ENCODE results near the gene HERC4. TPM values are rescaled to one million over a fixed set of nuclear protein-coding genes. Genes with fewer than 3 reads are reported as not detected.

Gene HERC4
- total RNA-seq (10 to 100 TPM; 46.0 to 46.8 TPM), total RNA-seq (40.9 to 242 (median 105) reads per million in 172 experiments)
- 47.8 TPM for polyA plus RNA-seq (2013, experiment 1 of 2)
- polyA plus RNA-seq (2013, experiment 2 of 2): 48.6 TPM

- DNase-seq (peak; percentile 84 to 97 (median 90)), ATAC-seq (ENCODE audit: poor library complexity) (peak; percentile 92)
- Histone ChIP-seq H3K4me3 (ENCODE audit: low read length) (peak within 1 kb of the TSS; percentile 88), H3K36me3 (ENCODE audit: insufficient read depth, low read length) (peaks cover 10% of the 10 kb centered on the region), H3K27me3 (ENCODE audit: control insufficient read depth in 1 of 2, insufficient read depth in 2 of 2, low read length in 2 of 2) (no peaks in the 10 kb centered on the region), H3K9me3 (ENCODE audit: control insufficient read depth in 1 of 2, insufficient read depth in 1 of 2, low read length in 2 of 2) (no peaks in the 10 kb centered on the region), H3K4me1 (ENCODE audit: insufficient read depth, low read length) (peaks cover 6% of the 10 kb centered on the region), H3K27ac (ENCODE audit: low read depth in 1 of 2, low read length in 2 of 2) (peak within 1 kb of the TSS; percentile 94)
- Mint-ChIP-seq H3K4me1 (ENCODE audit: low read depth) (peaks cover 47% of the 10 kb centered on the region), H3K9me3 (no peaks in the 10 kb centered on the region), H3K4me3 (peak within 1 kb of the TSS; percentile 93), H3K36me3 (ENCODE audit: low read depth) (peaks cover 32% of the 10 kb centered on the region), H3K27ac (peak within 1 kb of the TSS; percentile 89), H3K27me3 (no peaks in the 10 kb centered on the region)
- no peak for TF ChIP-seq CTCF (IDR thresholded peaks at IDR 0.05)
- intact Hi-C loops (cut with DNase I, micrococcal nuclease): loop anchor here (2.0 to 10.0 kb wide), 10 partner anchors 43 to 830 kb away; partner anchors contain the start of genes HNRNPH3 (in 2 of the 2), PBLD (in 2 of the 2), SIRT1 (in 2 of the 2) and CCAR1 (in 1 of the 2)
- ChIA-PET CTCF (no interaction called here), POLR2A (interaction anchor here (0.7 to 2.7 kb wide), 4 partner anchors 24 to 257 kb away, joined by 3 to 23 read pairs (median 4); partner anchors contain the start of genes HNRNPH3 and SIRT1)
These were observed at the start of gene HERC4 for GRCh38 chr10:68074775-68075549. TSS of gene HERC4 (minus strand) at chr10:68075283. CDS start at chr10:68073108, 2,175 bp downstream.

- Histone ChIP-seq H3K36me3 (ENCODE audit: insufficient read depth, low read length) (no peaks in the 10 kb centered on the region), H3K4me3 (ENCODE audit: low read length) (no peak overlapping the region), H3K9me3 (ENCODE audit: control insufficient read depth in 1 of 2, insufficient read depth in 1 of 2, low read length in 2 of 2) (no peaks in the 10 kb centered on the region), H3K27ac (ENCODE audit: low read depth in 1 of 2, low read length in 2 of 2) (no peak overlapping the region), H3K4me1 (ENCODE audit: insufficient read depth, low read length) (no peaks in the 10 kb centered on the region), H3K27me3 (ENCODE audit: control insufficient read depth in 1 of 2, insufficient read depth in 2 of 2, low read length in 2 of 2) (no peaks in the 10 kb centered on the region)
- Mint-ChIP-seq H3K27ac (no peak overlapping the region), H3K4me1 (ENCODE audit: low read depth) (no peaks in the 10 kb centered on the region), H3K36me3 (ENCODE audit: low read depth) (no peaks in the 10 kb centered on the region), H3K27me3 (peaks cover 8% of the 10 kb centered on the region), H3K4me3 (no peak overlapping the region), H3K9me3 (no peaks in the 10 kb centered on the region)
- ChIA-PET CTCF (no interaction called here), POLR2A (no interaction called here)
- DNase-seq: no peak
- intact Hi-C loops (cut with DNase I, micrococcal nuclease): no loop called here
- no peak for TF ChIP-seq CTCF (IDR thresholded peaks at IDR 0.05)
- no peak for ATAC-seq (ENCODE audit: poor library complexity)
These were observed 49.6 kb upstream of the HERC4 start for GRCh38 chr10:68124718-68125117.

- Histone ChIP-seq H3K27me3 (ENCODE audit: control insufficient read depth in 1 of 2, insufficient read depth in 2 of 2, low read length in 2 of 2) (no peaks in the 10 kb centered on the region), H3K27ac (ENCODE audit: low read depth in 1 of 2, low read length in 2 of 2) (no peak overlapping the region), H3K4me3 (ENCODE audit: low read length) (no peak overlapping the region), H3K4me1 (ENCODE audit: insufficient read depth, low read length) (no peaks in the 10 kb centered on the region), H3K36me3 (ENCODE audit: insufficient read depth, low read length) (no peaks in the 10 kb centered on the region), H3K9me3 (ENCODE audit: control insufficient read depth in 1 of 2, insufficient read depth in 1 of 2, low read length in 2 of 2) (no peaks in the 10 kb centered on the region)
- ATAC-seq (ENCODE audit: poor library complexity) (no peak), DNase-seq (no peak)
- Mint-ChIP-seq H3K4me1 (ENCODE audit: low read depth) (no peaks in the 10 kb centered on the region), H3K36me3 (ENCODE audit: low read depth) (no peaks in the 10 kb centered on the region), H3K9me3 (no peaks in the 10 kb centered on the region), H3K4me3 (no peak overlapping the region), H3K27me3 (peaks cover 11% of the 10 kb centered on the region), H3K27ac (no peak overlapping the region)
- TF ChIP-seq CTCF (IDR thresholded peaks at IDR 0.05): no peak
- ChIA-PET POLR2A (no interaction called here), CTCF (no interaction called here)
- intact Hi-C loops (cut with DNase I, micrococcal nuclease): no loop called here
These were observed 46.8 kb upstream of the HERC4 start for GRCh38 chr10:68121852-68122251.

All from CD4-positive, alpha-beta T cell (primary cell).